PFSK-1 (cell line): ENCODE results near the gene TTC9.

Experiments
- POLR2AphosphoS5 ChIP-seq: IDR thresholded peaks from 2 replicates; pipeline ENCODE4 v1.6.1; 2012; ENCODE audit warnings: low read depth, mild to moderate bottlenecking, control low read depth, low read length, moderate library complexity
- TAF1 ChIP-seq: IDR thresholded peaks from 2 replicates; pipeline ENCODE4 v1.6.1; 2012; ENCODE audit warnings: low read length, control low read depth, borderline replicate concordance; ENCODE audit not compliant: insufficient read depth
- TF ChIP-seq, protein P1 (sequence below), 2 experiments: IDR thresholded peaks; 2 replicates each; pipeline versions ENCODE4 v1.6.1 to v1.8.0; 2011 to 2012; ENCODE audit warnings: low read depth in 2 of 2, low read length in 2 of 2, control low read depth in 1 of 2, inconsistent platforms in 1 of 2, mild to moderate bottlenecking in 1 of 2, moderate library complexity in 1 of 2; ENCODE audit not compliant: insufficient read depth in 1 of 2

DNA sequence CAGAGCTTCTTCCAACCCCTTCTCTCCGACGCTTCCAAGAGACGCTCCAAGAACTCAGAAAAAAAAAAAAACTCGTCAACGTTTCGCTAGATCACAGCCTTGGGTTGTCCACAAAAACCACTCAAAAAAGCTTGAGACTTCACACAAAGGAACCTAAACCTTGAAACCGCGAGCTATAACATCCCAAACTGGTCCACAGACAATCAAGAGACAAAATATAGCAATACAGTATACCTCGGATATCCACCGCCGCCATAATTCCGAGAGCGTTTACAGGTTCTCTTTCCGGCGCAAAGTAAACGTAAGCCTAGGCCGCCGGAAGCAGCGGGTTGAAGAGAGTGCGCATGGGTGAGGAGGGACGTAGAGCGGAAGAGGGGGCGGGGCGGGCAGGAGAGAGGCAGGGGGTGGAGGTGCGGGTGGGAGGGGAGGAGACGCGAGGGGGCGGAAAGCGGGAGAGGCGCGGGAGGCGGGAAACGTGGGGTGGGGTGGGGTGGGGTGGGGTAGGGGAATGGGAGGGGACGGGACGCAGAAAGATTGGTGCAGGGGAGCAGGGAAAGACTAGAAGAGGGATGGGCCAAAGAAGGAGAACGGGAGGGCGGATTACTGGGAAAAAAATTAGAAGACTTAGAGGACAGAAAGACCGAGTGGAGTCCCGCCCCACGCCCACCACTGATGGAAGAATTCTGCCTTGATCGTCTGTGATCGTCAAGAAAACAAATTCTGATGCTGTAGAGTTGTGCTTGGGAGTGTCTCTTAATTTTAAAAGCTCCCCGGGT lies 41.1 kb upstream of the TTC9 start, which contains the start of gene MED6:
- TF ChIP-seq, protein P1, sequence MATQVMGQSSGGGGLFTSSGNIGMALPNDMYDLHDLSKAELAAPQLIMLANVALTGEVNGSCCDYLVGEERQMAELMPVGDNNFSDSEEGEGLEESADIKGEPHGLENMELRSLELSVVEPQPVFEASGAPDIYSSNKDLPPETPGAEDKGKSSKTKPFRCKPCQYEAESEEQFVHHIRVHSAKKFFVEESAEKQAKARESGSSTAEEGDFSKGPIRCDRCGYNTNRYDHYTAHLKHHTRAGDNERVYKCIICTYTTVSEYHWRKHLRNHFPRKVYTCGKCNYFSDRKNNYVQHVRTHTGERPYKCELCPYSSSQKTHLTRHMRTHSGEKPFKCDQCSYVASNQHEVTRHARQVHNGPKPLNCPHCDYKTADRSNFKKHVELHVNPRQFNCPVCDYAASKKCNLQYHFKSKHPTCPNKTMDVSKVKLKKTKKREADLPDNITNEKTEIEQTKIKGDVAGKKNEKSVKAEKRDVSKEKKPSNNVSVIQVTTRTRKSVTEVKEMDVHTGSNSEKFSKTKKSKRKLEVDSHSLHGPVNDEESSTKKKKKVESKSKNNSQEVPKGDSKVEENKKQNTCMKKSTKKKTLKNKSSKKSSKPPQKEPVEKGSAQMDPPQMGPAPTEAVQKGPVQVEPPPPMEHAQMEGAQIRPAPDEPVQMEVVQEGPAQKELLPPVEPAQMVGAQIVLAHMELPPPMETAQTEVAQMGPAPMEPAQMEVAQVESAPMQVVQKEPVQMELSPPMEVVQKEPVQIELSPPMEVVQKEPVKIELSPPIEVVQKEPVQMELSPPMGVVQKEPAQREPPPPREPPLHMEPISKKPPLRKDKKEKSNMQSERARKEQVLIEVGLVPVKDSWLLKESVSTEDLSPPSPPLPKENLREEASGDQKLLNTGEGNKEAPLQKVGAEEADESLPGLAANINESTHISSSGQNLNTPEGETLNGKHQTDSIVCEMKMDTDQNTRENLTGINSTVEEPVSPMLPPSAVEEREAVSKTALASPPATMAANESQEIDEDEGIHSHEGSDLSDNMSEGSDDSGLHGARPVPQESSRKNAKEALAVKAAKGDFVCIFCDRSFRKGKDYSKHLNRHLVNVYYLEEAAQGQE (IDR thresholded peaks at IDR 0.05; ENCODE audit: insufficient read depth in 1 of 2, low read depth in 2 of 2, low read length in 2 of 2), result 0 out of 4 replicates have a peak, but pooled peaks of 1 of the 2 experiments have one; percentile 18
- peak; percentile 64 for TF ChIP-seq POLR2AphosphoS5
- peak; percentile 66; the same call in 1 of the 2 replicates for TF ChIP-seq TAF1
